Jurkat, Clone E6-1 (cell line): ENCODE measurements around the gene CIB2.
A peak's percentile ranks its signal among the peaks of the same experiment; 100 is the strongest.

Experiments
- DNase-seq: peaks from one replicate; pipeline ENCODE4 v3.0.0-alpha.2; 2011; ENCODE audit warnings: low read depth, low spot score
- H3K4me3 ChIP-seq: 2 replicates; pipeline ENCODE4 v1.5.1; 2011; ENCODE audit warnings: mild to moderate bottlenecking, low read length, control low read depth, moderate library complexity

Gene CIB2

DNA sequence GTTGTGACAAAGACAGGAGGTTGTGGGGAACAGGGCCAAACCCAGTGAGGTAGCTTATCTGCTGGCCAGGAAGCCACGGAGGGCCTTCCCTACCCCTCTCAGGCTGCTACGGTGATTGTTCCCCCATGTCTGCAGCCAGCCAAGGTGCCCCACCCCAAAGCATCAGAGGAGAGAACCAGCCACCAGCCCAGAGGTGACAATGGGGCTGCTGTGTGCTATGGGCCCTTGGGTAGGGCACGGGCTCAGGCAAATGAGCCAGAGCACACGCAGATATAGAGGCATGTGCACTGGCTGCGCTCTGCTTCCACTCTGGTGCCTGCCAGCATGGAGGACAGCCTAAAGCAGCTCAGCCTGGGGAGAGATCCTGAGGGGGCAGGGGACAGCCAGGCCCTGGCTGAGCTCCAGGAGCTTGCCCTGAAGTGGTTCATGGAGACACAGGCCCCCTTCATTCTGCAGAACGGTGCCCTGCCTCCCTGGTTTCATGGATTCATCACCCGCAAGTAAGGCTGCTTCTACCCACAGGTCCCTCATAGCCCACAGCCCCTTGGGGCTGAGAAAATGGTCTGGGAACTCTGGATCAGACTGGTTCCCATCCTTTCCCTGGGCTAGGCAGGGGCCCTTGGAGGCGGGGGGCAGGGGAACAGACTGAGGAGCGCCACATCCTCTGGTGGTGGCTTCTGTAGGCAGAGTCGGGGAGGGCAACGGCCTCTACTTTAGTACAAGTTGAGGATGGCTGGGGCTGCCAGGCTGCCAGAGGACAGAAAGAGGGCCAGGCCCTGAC is 38.8 kb downstream of the CIB2 start, which contains the start of gene SH2D7:
Gene SH2D7 (plus strand): TSS at position 301 of the 781 bp plus-strand sequence. CDS start 24 bp downstream, at position 325.
- DNase-seq, result peak; percentile 60
- H3K4me3 ChIP-seq, result peak within 1 kb of the TSS; percentile 2

DNA sequence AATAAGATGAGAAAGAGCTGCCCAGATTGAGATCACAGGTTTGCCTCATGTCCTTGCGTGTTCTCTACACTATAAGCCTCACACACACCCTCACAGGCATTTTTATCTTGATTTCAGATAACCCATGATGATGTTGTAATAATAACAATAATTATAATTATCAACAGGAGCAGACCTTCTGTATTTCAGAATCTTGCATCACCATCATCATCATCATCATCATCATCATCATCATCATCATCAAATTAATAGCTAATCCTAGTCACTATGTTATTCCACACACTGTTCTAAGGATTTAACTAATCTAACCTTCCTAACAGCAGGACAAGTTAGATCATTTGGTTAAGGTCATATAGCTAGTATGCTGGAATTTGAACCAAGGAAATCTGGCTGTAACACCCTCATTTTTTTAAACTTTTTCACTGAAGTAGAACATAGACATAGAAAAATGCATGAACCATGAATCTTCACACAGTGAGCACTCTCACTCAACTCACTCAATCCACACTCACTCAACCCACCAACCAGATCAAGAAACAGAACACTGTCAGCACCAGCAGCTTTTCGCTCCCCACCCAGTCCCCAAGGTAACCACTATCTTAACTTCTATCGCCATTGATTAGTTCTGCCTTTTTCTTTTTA is 40.7 kb downstream of the CIB2 start:
- DNase-seq, result no peak
- H3K4me3 ChIP-seq, result no peak overlapping the region

DNA sequence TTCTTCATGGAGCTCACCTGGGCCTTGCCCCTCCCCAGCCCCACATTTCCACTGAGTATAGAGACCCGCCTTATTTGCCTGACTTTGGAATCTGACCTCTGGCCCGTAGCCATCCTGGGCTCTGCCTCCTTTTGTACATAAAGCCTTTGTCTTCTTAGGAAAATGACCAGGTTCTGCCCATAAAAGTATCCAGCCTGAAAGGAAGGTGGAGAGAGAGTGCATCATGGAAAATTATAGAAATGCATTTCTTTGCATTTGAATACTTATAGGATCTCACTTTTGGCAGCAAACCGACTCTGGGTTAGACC is 42.5 kb downstream of the CIB2 start:
- no peak overlapping the region for H3K4me3 ChIP-seq
- DNase-seq, result no peak

DNA sequence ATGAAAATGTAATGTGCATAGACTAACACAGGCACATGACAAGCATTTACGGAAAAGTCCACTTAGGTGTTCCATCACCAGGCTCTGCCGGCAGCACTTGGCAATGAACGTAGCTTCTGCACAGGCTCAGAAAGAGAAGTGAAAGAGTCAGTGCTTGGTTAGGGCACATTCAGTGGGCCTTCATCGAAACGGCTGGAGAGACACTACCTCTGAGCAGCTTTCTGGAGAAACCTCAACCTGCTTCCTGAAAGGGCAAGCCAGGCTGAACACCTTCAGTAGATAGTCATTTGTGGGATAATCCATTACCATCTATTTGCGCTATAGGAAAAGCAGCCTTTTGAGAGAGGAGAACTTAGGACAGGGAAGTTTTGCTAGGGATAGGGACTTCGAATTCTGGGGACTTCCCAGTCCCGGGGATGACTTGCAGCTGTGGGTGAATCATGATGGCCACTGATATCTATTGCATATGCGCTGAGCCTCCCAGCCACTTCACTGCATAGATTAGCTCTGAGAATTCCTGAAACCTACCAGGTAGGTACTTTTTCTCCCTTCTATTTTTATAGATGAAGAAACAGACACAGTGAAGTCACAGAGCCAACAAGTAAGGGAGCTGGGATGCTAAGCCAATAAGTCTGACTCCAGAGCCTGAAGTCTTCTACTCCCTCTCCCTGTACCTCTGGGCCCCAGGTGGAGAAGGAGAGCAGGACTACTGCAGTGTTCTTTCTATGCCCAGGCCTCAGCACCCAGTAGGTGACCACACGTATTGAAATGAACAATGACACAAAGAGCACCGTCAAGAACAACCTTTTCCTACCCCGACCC is 43.1 kb downstream of the CIB2 start:
- DNase-seq, result no peak
- H3K4me3 ChIP-seq, result no peak overlapping the region

DNA sequence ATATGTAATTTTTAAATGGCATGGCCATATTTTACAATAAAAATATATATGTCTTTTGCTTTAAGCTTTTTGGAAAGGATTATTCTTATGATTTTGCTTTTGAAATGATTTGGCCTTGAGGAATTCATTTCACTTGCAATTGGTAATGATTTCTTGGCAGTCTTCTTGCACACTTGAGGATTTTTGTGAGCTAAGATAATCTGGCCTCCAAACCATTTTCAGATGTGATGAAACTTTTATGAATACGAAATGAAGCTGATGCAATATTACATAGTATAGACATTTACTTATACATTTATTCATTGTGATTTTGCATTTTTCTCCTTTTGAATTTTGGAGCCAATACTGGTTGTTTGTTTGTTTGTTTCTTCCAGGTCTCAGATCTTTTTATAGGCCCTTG is 45.3 kb downstream of the CIB2 start:
- DNase-seq, result no peak

DNA sequence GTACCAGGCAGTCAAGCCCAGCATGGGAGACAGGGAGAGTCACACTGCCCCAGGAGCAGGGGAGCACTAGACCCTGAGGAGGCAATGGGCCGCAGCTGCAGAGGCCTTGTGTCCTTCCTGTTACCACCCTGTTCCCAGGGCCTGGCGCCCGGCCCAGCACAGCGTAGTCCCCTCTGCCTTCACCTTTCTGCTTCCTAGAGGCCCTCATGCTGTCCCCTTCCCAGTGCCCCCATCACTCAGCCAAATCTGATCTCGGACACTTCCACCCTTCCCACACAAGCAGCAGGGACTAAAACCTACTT is 46.8 kb downstream of the CIB2 start:
- DNase-seq, result no peak
- H3K4me3 ChIP-seq, result no peak overlapping the region

More for the DNA sequence above, 45.3 kb downstream of the CIB2 start:
- H3K4me3 ChIP-seq, result no peak overlapping the region

DNA sequence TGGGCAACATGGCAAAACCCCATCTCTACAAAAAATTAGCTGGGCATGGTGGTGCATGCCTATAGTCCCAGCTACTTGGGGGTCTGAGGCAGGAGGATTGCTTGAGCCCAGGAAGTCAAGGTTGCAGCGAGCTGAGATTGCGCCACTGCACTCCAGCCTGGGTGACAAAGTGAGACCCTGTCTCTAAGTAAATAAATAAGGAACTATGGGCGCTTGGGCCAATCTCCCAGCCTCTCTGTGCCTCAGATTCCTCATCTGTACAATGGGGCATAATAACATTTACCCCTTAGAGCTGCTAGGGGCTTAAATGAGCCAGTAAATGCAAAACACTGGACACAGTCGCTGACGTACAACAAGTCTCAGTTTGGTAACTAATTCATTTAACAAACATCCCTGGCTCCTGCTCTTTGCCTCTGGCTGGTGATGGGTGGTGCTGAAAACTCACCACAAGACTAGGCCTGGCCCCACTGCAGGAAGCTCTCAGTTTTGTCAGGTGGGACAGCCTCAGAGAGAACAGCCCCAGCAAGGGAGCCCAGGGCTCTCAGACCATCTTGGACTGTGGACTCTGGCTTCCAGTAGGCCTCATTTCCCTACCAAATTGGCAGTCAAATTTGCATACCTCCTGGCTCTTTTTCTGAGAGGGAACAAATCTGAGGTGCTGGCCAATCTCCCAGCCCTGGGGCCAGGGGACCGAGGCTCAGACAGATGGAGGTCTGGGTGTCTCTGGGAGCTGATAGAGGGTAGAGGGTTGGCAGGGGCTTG is 47.4 kb downstream of the CIB2 start:
- DNase-seq, result no peak
- H3K4me3 ChIP-seq, result no peak overlapping the region

DNA sequence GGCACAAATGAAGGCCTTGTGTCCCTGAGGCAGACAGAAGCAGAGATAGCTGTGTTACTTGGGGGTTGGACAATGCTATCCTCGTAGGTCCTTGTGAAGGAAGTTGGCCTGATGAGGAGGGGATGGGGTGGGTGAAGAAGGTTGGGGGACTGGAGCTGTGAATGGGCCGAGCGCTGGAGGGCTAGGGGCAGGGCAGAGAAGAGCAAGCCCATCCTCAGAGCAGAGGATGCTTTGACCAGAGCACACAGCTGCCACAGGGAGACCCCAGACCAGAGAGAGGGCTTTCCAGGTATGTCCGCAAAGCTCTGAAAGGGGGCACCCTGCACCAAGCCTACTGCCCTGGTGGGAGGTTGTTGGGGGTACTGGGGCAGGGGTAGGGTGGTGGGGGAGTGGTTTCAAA is 48.1 kb downstream of the CIB2 start:
- no peak for DNase-seq
- no peak overlapping the region for H3K4me3 ChIP-seq

DNA sequence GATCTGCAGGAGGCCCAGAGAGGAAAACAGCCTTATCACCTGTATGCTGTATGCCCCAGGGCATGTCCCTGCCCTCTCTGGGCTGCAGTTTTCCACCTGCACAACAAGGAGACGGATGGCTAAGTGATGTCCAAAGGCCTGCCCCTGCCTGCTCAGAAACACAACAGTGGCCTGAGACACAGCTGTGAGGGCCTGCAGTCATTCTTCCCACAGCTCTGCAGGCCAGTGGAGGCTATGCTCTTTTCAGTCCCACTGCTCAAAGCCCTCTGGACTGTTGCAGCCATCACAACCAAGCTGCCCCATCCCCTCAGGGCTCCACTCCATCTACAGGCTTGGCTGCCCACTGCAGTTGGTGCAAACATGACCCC is 48.5 kb downstream of the CIB2 start:
- no peak for DNase-seq

DNA sequence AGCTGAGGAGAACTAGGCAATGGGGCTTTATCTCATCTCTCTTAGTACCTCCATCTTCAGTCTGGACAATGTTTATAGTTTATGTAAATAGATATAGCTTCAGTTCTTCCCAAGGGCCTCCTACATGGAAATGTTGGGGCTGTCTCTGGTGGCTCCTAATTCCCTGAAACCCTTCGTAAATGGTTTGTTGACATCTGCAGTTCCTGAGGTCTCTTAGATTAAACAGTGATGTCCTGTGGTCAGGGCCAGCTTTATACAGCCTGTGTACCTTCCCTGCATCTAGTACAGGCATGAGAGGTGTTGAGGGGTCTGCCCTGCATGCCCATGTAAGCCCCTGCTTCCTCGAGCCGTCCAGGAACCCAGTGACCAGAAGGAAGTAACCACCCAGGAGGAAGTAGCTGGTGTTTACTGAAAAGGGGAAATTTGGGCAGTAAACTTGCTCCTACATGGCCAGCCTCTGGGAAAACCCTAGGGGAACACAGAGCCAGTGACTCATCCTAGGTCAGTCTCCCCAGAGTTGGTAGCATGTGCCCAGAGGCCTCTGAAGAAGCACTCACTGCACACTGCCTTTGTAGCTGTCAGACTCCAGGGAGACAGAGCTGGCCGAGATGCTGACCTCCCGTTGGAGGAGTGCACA is 49.0 kb downstream of the CIB2 start:
- no peak for DNase-seq
- H3K4me3 ChIP-seq, result no peak overlapping the region

More for the DNA sequence above, 48.5 kb downstream of the CIB2 start:
- H3K4me3 ChIP-seq, result no peak overlapping the region

DNA sequence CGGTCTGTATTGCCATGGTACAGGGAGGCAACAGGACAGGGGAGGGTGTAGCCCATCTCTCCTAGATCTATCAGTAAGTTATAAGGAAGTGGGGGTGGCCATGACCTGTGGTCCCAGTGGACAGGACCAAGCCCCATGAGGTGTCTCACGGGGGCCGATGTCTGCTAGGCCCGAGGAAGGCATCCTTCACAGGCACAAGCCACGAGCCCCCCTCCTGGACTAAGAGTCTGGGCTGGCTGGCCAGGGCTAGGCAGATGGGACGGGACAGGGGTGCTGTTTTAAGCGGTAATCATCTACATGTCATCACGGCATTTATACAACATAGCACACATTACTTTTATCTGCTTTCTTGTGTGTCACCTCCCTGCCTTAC is 51.2 kb downstream of the CIB2 start:
- H3K4me3 ChIP-seq, result no peak overlapping the region
- DNase-seq, result no peak

DNA sequence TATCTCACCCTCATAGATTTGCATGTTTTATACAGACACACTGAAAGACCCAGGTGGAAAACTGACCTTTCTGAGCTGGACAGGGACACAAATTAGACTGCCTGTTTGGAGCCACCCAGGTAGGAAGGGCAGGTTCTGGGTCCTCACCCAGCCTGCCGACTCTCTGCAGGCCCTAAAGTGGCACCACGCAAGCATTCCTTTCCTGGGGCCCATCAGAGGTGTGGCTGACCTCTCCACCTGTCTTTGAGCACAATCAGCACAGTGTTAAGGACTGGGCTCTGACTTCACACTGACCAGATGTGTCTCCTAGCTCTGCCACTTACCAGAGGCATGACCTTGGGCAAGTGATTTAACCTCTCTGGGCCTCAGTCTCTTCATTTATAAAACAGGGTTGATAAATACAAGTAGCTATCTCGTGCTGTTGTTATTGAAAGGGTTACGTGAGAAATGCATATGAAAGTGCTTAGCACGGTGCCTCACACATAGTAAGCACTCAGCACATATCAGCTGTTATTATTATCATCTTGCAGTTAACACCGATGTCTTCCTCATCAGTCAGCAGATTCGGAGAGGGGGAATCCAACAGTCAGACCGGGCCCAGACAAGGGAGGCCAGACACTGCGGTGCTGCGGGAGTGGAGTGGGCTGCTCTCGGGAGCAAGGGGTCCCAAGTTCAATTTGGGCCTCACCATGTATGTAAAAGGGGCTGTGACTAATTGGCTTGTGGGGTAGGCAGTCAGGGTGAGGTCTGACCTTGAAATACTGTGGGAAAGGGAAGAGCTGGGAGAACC is 51.8 kb downstream of the CIB2 start:
- no peak for DNase-seq
- H3K4me3 ChIP-seq, result no peak overlapping the region

DNA sequence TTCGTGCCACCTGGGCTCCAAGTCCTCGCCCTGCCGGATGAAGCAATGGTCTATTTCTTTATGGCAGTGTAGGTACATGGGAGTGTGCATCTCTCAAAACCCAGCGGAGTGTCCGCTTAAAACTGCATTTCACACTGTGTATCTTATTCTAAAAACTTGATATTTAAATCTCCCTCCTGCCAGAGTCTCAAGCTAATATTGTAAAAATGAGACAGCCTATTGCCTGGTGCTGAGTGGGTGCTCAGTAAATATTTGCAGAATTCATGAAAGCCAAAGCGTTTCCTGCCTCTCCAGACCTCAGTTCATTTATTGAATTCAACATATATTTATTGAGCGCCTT is 53.4 kb downstream of the CIB2 start:
- peak overlapping the region; percentile 57 for H3K4me3 ChIP-seq
- DNase-seq, result no peak

DNA sequence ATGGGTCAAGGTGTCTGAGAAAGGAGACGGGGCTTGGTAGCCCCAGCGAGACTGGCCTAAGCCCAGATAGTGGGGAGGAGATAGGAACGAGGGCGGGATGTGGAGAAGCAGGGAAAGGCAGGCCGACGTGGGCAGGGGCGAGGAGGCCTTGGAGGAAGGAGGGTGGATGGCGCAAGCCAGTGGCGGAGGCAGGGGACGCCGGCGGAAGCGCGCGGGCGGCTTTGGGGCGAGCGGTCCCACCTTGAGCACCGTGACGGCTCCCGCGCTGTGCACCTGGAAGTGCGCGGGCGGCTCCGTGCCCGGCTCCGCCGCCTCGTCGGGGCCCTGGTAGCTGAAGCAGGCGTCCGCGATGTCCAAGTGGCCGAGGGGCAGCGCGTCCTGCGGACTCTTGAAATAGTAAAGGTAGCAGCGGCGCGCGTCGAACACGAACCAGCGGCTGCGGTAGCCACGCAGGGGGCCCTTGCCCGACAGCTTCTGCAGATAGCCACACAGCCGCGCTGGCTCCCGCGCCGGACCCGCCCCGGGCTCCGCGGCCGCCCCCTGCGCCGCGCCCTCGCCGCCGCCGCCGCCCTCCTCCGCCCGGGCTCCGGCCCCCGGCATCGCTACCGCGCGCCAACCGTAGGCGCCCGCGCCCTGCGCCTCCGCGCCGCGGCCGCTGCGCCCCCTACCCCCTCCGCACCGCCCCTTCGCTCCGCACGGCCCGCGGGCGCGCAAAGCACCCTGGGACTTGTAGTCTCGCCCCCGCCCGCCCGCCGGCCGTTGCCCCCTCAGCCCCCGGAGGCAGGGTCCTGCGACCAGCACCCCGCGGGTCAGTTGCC is 54.0 kb downstream of the CIB2 start, which contains the start of gene TBC1D2B:
Gene TBC1D2B (minus strand): TSS at position 659 of the 818 bp plus-strand sequence. CDS start 59 bp downstream, at position 600.
- peak within 1 kb of the TSS; percentile 94 for H3K4me3 ChIP-seq
- no peak for DNase-seq

DNA sequence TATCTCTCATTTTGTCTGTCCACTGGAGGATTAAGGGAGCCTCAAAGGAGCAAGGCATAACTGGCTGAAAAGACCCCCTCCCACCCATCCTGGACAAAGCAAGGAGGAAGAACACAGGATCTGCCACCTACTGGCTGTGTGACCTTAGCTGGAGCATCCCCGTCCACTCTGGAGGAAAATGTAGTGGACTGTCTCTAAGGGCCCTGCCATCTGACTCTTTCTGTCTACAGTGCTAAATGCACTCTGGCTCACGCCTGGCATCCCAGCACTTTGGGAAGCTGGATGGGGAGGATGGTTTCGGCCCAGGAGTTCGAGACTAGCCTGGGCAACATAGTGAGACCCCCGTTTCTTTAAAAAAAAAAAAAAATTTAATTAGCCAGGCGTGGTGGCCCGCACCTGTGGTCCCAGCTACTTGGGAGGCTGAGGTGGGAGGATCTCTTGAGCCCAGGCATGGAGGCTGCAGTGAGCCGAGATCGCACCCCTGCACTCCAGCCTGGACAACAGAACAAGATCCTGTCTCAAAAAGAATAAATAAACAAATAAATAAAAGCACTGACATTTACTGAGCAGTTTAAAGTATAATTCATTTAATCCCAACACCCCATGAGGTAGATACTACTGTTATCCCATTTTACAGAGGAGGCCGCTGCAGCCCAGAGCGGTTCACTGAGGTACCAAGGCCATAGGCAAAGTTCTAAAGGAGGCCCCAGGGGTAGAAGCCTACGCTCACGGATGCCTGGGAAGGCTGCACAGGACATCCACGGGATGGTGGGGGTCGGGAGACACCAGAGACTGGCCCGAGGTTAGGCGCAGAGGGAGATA is 54.8 kb downstream of the CIB2 start:
- H3K4me3 ChIP-seq, result peak overlapping the region; percentile 94
- DNase-seq, result no peak

DNA sequence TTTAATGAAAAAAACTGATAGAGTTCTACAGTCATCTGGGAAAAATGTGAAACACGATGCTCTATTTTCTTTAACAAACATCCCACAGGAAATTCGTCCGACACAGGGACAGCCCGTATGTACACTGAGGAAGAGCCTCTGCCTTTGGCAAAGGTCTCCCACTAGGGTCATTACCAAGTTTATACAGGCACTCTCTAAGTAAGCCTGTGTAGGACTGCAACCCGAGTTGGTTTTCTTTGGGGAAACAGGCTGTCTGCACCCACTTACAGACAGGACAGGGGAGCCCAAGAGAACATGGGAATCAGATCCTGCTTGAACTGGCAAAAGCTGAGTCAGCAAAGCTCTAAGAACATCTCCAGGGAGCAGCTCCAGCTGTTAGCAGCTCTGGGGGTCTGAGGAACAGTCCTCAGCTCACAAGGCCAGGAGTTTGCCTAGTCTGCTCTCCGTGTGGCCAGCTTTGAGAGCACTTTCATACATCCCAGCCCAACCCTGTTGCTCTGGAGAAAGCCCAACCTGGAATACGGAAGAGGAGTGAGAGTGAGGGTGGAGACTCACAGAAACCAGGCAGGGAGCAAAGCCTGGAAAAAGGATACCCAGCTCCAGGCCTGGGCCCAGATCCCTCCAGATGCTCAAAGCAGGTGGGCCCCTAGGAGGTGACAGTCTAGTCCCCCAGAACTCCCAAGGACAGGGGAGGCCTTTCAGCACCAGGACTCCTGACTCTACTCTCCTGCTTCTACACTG is 55.6 kb downstream of the CIB2 start:
- DNase-seq, result no peak
- peak overlapping the region; percentile 94 for H3K4me3 ChIP-seq
